ENCODE data around the gene TRAF3.

Gene TRAF3

DNA sequence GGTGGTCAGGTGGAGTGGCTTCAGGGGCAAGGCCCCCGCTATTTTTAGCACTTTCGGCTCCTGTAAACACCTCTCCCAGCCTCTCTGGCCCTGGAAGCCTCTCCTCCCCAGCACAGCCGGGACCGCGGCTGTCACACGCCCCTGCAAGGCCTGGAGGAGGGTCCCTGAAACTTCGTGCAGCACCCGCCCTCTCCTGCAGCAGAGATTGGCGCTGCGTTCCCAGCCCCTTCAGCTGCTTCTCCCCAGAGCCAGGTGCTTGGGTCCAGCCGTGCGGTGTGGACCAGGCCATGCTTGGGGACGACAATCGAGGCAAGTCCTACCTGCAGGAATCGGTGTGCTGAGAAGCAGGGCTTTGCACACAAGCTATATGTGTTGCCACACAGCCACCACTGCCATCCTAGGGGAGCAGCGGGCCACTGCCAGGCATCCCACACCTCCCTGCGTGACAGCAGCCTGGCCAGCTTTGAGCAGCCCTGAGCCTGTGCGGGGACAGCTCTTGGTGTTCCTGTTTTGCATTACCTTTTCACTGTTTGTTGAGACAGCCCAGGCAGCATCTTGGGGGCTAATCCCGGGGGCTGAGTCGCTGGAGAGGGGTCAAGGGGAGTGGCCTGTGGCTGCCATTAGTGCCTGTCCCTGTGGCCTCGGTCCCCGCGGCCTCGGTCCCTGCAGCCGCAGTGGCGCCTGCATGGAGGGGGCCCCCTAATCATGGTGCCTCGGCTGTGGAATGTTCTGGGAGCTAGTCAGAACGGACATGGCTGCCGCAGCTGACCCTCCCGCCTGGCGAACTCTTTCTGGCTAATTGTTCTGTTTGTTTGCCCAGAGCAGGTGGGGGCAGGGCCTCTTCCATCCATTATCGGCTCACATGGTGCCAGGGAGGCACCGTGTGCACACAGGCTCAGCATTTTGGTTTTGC is 27.6 kb upstream of the TRAF3 start:
- TF ChIP-seq OSR1 (CRISPR knock-in tag; IDR thresholded peaks at IDR 0.05) (no peak), ZFP3 (CRISPR knock-in tag; IDR thresholded peaks at IDR 0.05) (no peak), SNAI2 (CRISPR knock-in tag; IDR thresholded peaks at IDR 0.05) (no peak), TOX (CRISPR knock-in tag; IDR thresholded peaks at IDR 0.05; ENCODE audit: borderline replicate concordance) (no peak), ZC3H10 (CRISPR knock-in tag; IDR thresholded peaks at IDR 0.05) (no peak)
- ATAC-seq, result no peak

DNA sequence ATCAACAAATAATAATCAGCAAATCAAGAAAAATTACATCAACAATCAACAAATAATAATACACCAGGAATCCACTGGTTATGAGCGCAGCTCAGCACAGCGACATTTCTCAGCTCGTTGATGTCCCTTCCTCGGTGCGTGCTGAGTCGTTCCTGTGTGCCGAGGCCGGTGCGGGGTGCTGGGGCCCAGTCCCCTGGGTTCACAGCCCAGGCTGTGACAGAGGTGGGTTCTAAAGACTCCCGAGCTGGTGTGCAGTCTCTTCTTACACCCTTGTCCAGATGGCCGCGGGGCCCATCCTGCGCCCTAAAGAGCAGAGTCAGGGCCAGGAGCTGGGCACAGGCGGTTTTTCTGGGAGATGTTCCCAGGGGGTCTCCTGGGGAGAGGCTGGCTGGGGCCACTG is 26.9 kb upstream of the TRAF3 start:
- no peak for ATAC-seq
- no peak for TF ChIP-seq ZFP30 (CRISPR knock-in tag; IDR thresholded peaks at IDR 0.05)
- TF ChIP-seq ZNF8 (CRISPR knock-in tag; IDR thresholded peaks at IDR 0.05), result no peak
- TF ChIP-seq ZNF565 (CRISPR knock-in tag; conservative IDR thresholded peaks at IDR 0.05; ENCODE audit: low read depth), result no peak
- TF ChIP-seq ZNF70 (CRISPR knock-in tag; IDR thresholded peaks at IDR 0.05), result no peak
- no peak for TF ChIP-seq ISL1 (CRISPR knock-in tag; IDR thresholded peaks at IDR 0.05)
- no peak for TF ChIP-seq TCF4 (CRISPR knock-in tag; IDR thresholded peaks at IDR 0.05; ENCODE audit: borderline replicate concordance)
- TF ChIP-seq, protein P1, sequence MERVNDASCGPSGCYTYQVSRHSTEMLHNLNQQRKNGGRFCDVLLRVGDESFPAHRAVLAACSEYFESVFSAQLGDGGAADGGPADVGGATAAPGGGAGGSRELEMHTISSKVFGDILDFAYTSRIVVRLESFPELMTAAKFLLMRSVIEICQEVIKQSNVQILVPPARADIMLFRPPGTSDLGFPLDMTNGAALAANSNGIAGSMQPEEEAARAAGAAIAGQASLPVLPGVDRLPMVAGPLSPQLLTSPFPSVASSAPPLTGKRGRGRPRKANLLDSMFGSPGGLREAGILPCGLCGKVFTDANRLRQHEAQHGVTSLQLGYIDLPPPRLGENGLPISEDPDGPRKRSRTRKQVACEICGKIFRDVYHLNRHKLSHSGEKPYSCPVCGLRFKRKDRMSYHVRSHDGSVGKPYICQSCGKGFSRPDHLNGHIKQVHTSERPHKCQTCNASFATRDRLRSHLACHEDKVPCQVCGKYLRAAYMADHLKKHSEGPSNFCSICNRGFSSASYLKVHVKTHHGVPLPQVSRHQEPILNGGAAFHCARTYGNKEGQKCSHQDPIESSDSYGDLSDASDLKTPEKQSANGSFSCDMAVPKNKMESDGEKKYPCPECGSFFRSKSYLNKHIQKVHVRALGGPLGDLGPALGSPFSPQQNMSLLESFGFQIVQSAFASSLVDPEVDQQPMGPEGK (CRISPR knock-in tag; IDR thresholded peaks at IDR 0.05; ENCODE audit: borderline replicate concordance), result no peak
- no peak for TF ChIP-seq CSDC2 (CRISPR knock-in tag; IDR thresholded peaks at IDR 0.05)
- TF ChIP-seq SNAI2 (CRISPR knock-in tag; IDR thresholded peaks at IDR 0.05), result no peak
- no peak for TF ChIP-seq ARNTL (CRISPR knock-in tag; IDR thresholded peaks at IDR 0.05; ENCODE audit: borderline replicate concordance, low read depth)
- TF ChIP-seq GLIS3 (CRISPR knock-in tag; IDR thresholded peaks at IDR 0.05), result no peak
- no peak for TF ChIP-seq ESRRG (CRISPR knock-in tag; IDR thresholded peaks at IDR 0.05)

DNA sequence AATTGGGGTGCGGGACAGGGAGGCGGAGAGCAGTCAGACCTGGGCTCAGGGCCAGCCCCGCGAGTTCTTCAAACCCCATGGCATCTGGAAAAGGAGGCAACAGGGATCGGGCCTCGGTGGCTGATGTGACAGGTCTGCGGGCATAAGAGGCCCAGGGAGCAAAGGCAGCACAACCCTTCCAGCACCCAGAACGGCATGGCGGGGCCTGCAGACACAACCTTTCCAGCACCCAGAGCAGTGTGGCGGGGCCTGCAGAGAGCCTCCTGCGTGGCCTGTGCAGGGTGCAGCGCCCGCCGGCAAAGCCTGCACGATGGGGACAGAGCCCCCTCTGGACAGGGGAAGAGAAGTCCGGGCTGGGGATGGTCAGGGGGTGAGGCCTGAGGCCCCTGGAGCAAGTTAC is 26.2 kb upstream of the TRAF3 start:
- TF ChIP-seq, protein P1 (CRISPR knock-in tag; IDR thresholded peaks at IDR 0.05; ENCODE audit: borderline replicate concordance), result no peak
- TF ChIP-seq, protein P2, sequence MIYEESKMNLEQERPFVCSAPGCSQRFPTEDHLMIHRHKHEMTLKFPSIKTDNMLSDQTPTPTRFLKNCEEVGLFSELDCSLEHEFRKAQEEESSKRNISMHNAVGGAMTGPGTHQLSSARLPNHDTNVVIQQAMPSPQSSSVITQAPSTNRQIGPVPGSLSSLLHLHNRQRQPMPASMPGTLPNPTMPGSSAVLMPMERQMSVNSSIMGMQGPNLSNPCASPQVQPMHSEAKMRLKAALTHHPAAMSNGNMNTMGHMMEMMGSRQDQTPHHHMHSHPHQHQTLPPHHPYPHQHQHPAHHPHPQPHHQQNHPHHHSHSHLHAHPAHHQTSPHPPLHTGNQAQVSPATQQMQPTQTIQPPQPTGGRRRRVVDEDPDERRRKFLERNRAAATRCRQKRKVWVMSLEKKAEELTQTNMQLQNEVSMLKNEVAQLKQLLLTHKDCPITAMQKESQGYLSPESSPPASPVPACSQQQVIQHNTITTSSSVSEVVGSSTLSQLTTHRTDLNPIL (CRISPR knock-in tag; IDR thresholded peaks at IDR 0.05; ENCODE audit: low read depth), result no peak
- no peak for ATAC-seq

DNA sequence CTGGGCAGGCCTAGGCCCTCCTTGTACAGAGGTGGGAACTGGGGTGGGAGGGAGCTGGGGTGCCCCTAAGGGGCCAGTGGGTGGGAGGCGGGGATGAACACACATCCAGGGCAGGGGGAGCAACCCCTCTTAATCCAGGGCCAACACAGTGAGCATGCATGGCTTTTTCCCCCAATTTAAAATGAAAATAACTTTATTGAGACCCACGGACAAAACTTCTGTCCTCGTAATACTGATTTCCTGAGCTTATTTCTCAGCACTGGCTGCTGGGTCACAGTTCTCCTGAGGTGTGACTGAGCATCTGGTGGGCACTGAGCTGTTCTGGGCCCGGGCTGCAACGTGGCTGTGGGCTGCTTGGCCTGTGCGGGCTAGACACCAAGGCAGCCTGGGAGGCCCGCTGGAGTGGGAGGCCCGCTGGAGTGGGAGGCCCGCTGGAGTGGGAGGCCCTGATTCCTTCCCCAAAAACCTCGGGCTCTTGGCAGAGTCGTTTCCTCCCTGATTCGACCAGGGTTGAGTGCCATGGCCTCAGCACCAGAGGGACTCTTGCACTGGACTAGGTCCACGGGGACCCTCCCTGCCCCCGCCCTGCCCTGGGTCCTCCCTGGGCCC is 24.9 kb upstream of the TRAF3 start:
- ATAC-seq, result no peak
- TF ChIP-seq ZNF70 (CRISPR knock-in tag; IDR thresholded peaks at IDR 0.05) (no peak), ZFP30 (CRISPR knock-in tag; IDR thresholded peaks at IDR 0.05) (no peak), ARNTL (CRISPR knock-in tag; IDR thresholded peaks at IDR 0.05; ENCODE audit: borderline replicate concordance, low read depth) (no peak), PPARA (CRISPR knock-in tag; IDR thresholded peaks at IDR 0.05; ENCODE audit: borderline replicate concordance) (no peak), BACH2 (CRISPR knock-in tag; IDR thresholded peaks at IDR 0.05; ENCODE audit: borderline replicate concordance) (no peak), ISL1 (CRISPR knock-in tag; IDR thresholded peaks at IDR 0.05) (no peak), ZNF565 (CRISPR knock-in tag; conservative IDR thresholded peaks at IDR 0.05; ENCODE audit: low read depth) (no peak), TCF4 (CRISPR knock-in tag; IDR thresholded peaks at IDR 0.05; ENCODE audit: borderline replicate concordance) (no peak), ESRRG (CRISPR knock-in tag; IDR thresholded peaks at IDR 0.05) (no peak), GLIS3 (CRISPR knock-in tag; IDR thresholded peaks at IDR 0.05) (no peak), CSDC2 (CRISPR knock-in tag; IDR thresholded peaks at IDR 0.05) (no peak)
- TF ChIP-seq, protein P1 (CRISPR knock-in tag; IDR thresholded peaks at IDR 0.05; ENCODE audit: borderline replicate concordance), result no peak
- TF ChIP-seq, protein P3, sequence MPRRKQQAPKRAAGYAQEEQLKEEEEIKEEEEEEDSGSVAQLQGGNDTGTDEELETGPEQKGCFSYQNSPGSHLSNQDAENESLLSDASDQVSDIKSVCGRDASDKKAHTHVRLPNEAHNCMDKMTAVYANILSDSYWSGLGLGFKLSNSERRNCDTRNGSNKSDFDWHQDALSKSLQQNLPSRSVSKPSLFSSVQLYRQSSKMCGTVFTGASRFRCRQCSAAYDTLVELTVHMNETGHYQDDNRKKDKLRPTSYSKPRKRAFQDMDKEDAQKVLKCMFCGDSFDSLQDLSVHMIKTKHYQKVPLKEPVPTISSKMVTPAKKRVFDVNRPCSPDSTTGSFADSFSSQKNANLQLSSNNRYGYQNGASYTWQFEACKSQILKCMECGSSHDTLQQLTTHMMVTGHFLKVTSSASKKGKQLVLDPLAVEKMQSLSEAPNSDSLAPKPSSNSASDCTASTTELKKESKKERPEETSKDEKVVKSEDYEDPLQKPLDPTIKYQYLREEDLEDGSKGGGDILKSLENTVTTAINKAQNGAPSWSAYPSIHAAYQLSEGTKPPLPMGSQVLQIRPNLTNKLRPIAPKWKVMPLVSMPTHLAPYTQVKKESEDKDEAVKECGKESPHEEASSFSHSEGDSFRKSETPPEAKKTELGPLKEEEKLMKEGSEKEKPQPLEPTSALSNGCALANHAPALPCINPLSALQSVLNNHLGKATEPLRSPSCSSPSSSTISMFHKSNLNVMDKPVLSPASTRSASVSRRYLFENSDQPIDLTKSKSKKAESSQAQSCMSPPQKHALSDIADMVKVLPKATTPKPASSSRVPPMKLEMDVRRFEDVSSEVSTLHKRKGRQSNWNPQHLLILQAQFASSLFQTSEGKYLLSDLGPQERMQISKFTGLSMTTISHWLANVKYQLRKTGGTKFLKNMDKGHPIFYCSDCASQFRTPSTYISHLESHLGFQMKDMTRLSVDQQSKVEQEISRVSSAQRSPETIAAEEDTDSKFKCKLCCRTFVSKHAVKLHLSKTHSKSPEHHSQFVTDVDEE (CRISPR knock-in tag; IDR thresholded peaks at IDR 0.05), result no peak
- TF ChIP-seq, protein P4, sequence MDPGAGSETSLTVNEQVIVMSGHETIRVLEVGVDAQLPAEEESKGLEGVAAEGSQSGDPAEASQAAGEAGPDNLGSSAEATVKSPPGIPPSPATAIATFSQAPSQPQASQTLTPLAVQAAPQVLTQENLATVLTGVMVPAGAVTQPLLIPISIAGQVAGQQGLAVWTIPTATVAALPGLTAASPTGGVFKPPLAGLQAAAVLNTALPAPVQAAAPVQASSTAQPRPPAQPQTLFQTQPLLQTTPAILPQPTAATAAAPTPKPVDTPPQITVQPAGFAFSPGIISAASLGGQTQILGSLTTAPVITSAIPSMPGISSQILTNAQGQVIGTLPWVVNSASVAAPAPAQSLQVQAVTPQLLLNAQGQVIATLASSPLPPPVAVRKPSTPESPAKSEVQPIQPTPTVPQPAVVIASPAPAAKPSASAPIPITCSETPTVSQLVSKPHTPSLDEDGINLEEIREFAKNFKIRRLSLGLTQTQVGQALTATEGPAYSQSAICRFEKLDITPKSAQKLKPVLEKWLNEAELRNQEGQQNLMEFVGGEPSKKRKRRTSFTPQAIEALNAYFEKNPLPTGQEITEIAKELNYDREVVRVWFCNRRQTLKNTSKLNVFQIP (CRISPR knock-in tag; IDR thresholded peaks at IDR 0.05; ENCODE audit: borderline replicate concordance, low read depth), result no peak

Data from SK-N-SH treated with all-trans-retinoic acid at 6 μM for 48 hours (cell line).